Spleen (tissue), 11 donors: ENCODE data around the gene USP51. TPM values are rescaled to one million over a fixed set of nuclear protein-coding genes. Genes with fewer than 3 reads are reported as not detected.
"Not testable (repeated sequence)": the region's sequence is repeated elsewhere in the genome, so short reads cannot be mapped to it uniquely, and the experiment has no call there.

ENCODE experiments used
- DNase-seq: peaks from one replicate; pipeline ENCODE4 v3.0.0-alpha.2; 2020
- H3K27ac ChIP-seq, 8 donors: fragments of 200-600 bp; sonication (generic) in 7 of 8; 1 replicate in 4 of 8; 2 replicates in 4 of 8; pipeline versions ENCODE4 v1.5.0 to v1.8.0; 2016 to 2021; ENCODE audit warnings: inconsistent platforms in 4 of 8, mild to moderate bottlenecking in 4 of 8, moderate library complexity in 1 of 8
- H3K27me3 ChIP-seq, 7 donors: fragments of 200-600 bp; sonication (generic) in 6 of 7; replicated peaks in 1 of 7; 1 replicate in 4 of 7; 2 replicates in 3 of 7; pipeline versions ENCODE4 v1.5.0 to v1.8.0; 2016 to 2021; ENCODE audit warnings: inconsistent platforms in 3 of 7, mild to moderate bottlenecking in 1 of 7
- H3K36me3 ChIP-seq, 6 donors: fragments of 200-600 bp; sonication (generic) in 5 of 6; 1 replicate in 4 of 6; 2 replicates in 2 of 6; pipeline versions ENCODE4 v1.5.0 to v1.8.0; 2016 to 2021; ENCODE audit warnings: inconsistent platforms in 2 of 6
- H3K4me1 ChIP-seq, 6 donors: fragments of 200-600 bp; sonication (generic) in 5 of 6; 1 replicate in 3 of 6; 2 replicates in 3 of 6; pipeline versions ENCODE4 v1.5.0 to v1.8.0; 2016 to 2021; ENCODE audit warnings: inconsistent platforms in 3 of 6
- H3K4me3 ChIP-seq, 8 donors: fragments of 200-600 bp; sonication (generic) in 7 of 8; 1 replicate in 4 of 8; 2 replicates in 4 of 8; pipeline versions ENCODE4 v1.5.0 to v1.8.0; 2016 to 2021; ENCODE audit warnings: inconsistent platforms in 4 of 8, mild to moderate bottlenecking in 4 of 8, moderate library complexity in 2 of 8
- H3K9me3 ChIP-seq, 8 donors: fragments of 200-600 bp; sonication (generic) in 7 of 8; 1 replicate in 4 of 8; 2 replicates in 4 of 8; pipeline versions ENCODE4 v1.5.0 to v1.8.0; 2016 to 2021; ENCODE audit warnings: inconsistent platforms in 4 of 8
- POLR2A ChIP-seq, 3 donors: fragments of 450-650 bp; IDR thresholded peaks; one replicate each; pipeline ENCODE4 v1.5.1; 2017; ENCODE audit warnings: antibody characterized with exemption in 3 of 3, mild to moderate bottlenecking in 1 of 3
- POLR2AphosphoS5 ChIP-seq, 3 donors: sonication (generic); formaldehyde crosslinking; IDR thresholded peaks; one replicate each; pipeline ENCODE4 v1.5.1; 2017; ENCODE audit warnings: antibody characterized with exemption in 3 of 3
- WGBS, 5 donors: extraction: QIAGEN DNeasy Blood & Tissue Kit in 3 of 5; methylation state at CpG; one replicate each; pipeline versions ENCODE4 v1.1.5 to v1.1.7; 2013 to 2018; 5-methylcytosine and 5-hydroxymethylcytosine counted together
- intact Hi-C: fragments of 100-400 bp; cut with DNase I; formaldehyde crosslinking; loops from one replicate; pipeline ENCODE4 v1.15.0; 2023; ENCODE audit warnings: low total_unique reads
- polyA plus RNA-seq, 3 donors: library from polyadenylated mRNA; stranded (reverse); fragments of 200-250 nt; gene quantifications; one replicate each; pipeline ENCODE4 v1.2.1, GENCODE V29; 2013
- total RNA-seq, 7 donors: library from RNA; depleted of rRNA in 3 of 7; stranded (reverse); fragments of >200 nt in 3 of 7; fragmentation: NEBNext Ultra II Directional in 4 of 7; extraction: Animal tissue kit (Norgen Biotek cat#: 25700) in 4 of 7; gene quantifications; one replicate each; pipeline versions ENCODE4 v1.1.0 to v1.2.1, GENCODE V29; 2016 to 2021
- TF ChIP-seq, protein P1 (sequence below), 11 experiments: fragments of 200-600 bp in 7 of 11; fragments of 450-650 bp in 4 of 11; sonication (generic) in 4 of 11; IDR thresholded peaks in 8 of 11; conservative IDR thresholded peaks in 3 of 11; 1 replicate in 7 of 11; 2 replicates in 4 of 11; pipeline versions ENCODE4 v1.4.0 to v1.8.0; 2016 to 2021; ENCODE audit warnings: antibody characterized with exemption in 11 of 11, inconsistent platforms in 4 of 11, mild to moderate bottlenecking in 1 of 11
- donor health status: healthy with polysubstance abuse.
- donor health status: DM: no; HTN: no; CAD: no; lungs with moderate emphysema.
- donor health status: DM: no; HTN: no; CAD: no.
- donor health status: Bipolar disorder and iron deficiency.
- donor health status: healthy.
- donor health status: DM: no; HTN: no; CAD: no.
- donor health status: DM: yes; HTN: yes; CAD: no.

The USP51 gene
- total and polyA plus RNA-seq, 10 donors: 0.46 to 5.0 (median 2.4) TPM

GRCh38 chrX:55522596-55523276, 33.1 kb upstream of the USP51 start:
- no peaks in the 10 kb centered on the region for H3K36me3 ChIP-seq
- no peaks in the 10 kb centered on the region for H3K9me3 ChIP-seq
- no peaks in the 10 kb centered on the region for H3K27me3 ChIP-seq
- DNase-seq: peak; percentile 43
- intact Hi-C loops: no loop called here
- TF ChIP-seq POLR2A (IDR thresholded peaks at IDR 0.05) (no peak), POLR2AphosphoS5 (IDR thresholded peaks at IDR 0.05) (peak in 1 of 3 donors; percentile 35)
- TF ChIP-seq, protein P1, sequence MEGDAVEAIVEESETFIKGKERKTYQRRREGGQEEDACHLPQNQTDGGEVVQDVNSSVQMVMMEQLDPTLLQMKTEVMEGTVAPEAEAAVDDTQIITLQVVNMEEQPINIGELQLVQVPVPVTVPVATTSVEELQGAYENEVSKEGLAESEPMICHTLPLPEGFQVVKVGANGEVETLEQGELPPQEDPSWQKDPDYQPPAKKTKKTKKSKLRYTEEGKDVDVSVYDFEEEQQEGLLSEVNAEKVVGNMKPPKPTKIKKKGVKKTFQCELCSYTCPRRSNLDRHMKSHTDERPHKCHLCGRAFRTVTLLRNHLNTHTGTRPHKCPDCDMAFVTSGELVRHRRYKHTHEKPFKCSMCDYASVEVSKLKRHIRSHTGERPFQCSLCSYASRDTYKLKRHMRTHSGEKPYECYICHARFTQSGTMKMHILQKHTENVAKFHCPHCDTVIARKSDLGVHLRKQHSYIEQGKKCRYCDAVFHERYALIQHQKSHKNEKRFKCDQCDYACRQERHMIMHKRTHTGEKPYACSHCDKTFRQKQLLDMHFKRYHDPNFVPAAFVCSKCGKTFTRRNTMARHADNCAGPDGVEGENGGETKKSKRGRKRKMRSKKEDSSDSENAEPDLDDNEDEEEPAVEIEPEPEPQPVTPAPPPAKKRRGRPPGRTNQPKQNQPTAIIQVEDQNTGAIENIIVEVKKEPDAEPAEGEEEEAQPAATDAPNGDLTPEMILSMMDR (IDR thresholded peaks at IDR 0.05 in 8 of 11, conservative IDR thresholded peaks at IDR 0.05 in 3 of 11): no peak
- H3K4me1 ChIP-seq: no peaks in the 10 kb centered on the region
- H3K27ac ChIP-seq: no peak overlapping the region
- peak overlapping the region in 1 of 8 donors; percentile 28 for H3K4me3 ChIP-seq
- WGBS, 5 donors: 54 to 67% (median 56%) methylated on average over 16 to 17 of the region's 17 CpGs

- Histone ChIP-seq H3K36me3 (no peaks in the 10 kb centered on the region), H3K27ac (no peak overlapping the region), H3K4me3 (no peak overlapping the region), H3K4me1 (no peaks in the 10 kb centered on the region), H3K9me3 (no peaks in the 10 kb centered on the region), H3K27me3 (no peaks in the 10 kb centered on the region)
- DNase-seq: peak; percentile 62
- WGBS, 5 donors: 67 to 95% (median 93%) methylated on average over 1 to 3 of the region's 3 CpGs; no CpG with 5 or more reads in 1 of the 5 donors
- intact Hi-C loops: no loop called here
- TF ChIP-seq, protein P1 (IDR thresholded peaks at IDR 0.05 in 8 of 11, conservative IDR thresholded peaks at IDR 0.05 in 3 of 11): no peak
- TF ChIP-seq POLR2A (IDR thresholded peaks at IDR 0.05) (no peak), POLR2AphosphoS5 (IDR thresholded peaks at IDR 0.05) (no peak)
Observed at GRCh38 chrX:55521687-55522086, 32.0 kb upstream of the USP51 start.

- H3K36me3 ChIP-seq, H3K27ac ChIP-seq, H3K9me3 ChIP-seq, H3K27me3 ChIP-seq, H3K4me1 ChIP-seq, intact Hi-C loops, DNase-seq, H3K4me3 ChIP-seq: not testable (repeated sequence)
- WGBS, 5 donors: no CpG with 5 or more reads among the region's 10 CpGs
Observed at GRCh38 chrX:55516794-55517481, 27.3 kb upstream of the USP51 start.

GRCh38 chrX:55513045-55513737, 23.5 kb upstream of the USP51 start:
- WGBS, 5 donors: no CpG with 5 or more reads among the region's 6 CpGs
- H3K4me3 ChIP-seq, H3K27me3 ChIP-seq, H3K9me3 ChIP-seq, DNase-seq, H3K36me3 ChIP-seq, H3K4me1 ChIP-seq, intact Hi-C loops, H3K27ac ChIP-seq: not testable (repeated sequence)

DNA sequence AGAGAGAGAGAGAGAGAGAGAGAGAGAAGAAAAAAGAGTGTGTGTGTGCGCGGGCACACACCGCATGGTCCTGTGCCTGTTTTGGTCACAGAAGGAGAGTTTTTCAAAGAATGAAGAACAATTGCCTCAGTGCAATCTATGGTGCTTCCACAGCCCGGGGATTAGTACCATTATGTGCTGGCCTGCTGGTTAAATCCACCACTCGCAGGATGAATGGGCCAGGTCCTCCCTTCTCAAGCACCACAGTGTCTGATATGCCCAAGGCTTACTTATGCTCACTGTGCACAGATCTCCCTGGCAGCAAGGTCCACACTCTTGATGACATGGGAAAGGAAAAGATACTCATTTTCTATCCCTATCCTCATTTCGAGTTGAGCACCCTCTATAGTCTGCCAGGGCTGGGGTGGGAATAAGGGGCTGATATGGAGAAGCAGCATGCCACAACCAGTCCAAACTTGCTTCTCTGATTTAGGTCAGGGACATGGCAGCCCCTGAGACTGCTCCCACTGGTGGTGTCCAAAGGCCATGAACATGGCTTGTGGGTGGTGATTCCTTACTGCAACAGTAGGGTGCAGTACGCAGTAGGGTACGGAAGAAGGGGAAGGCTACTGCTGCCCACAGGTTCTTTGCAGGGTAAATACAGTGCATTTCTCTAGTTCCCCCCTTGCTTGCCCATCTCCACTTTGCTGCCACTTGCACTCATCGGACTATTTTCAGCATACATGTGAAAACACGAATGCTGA, 18.9 kb upstream of the USP51 start:
- H3K36me3 ChIP-seq, H3K9me3 ChIP-seq, intact Hi-C loops, H3K27ac ChIP-seq, H3K27me3 ChIP-seq, H3K4me3 ChIP-seq, DNase-seq, H3K4me1 ChIP-seq: not testable (repeated sequence)
- WGBS, 5 donors: no CpG with 5 or more reads among the region's 10 CpGs

GRCh38 chrX:55507699-55508098, 18.1 kb upstream of the USP51 start:
- intact Hi-C loops: not testable (repeated sequence)
- WGBS, 5 donors: no CpG with 5 or more reads among the region's 5 CpGs

GRCh38 chrX:55507010-55507409, 17.4 kb upstream of the USP51 start:
- intact Hi-C loops, DNase-seq, H3K27ac ChIP-seq, H3K36me3 ChIP-seq, H3K4me1 ChIP-seq, H3K9me3 ChIP-seq, H3K4me3 ChIP-seq, H3K27me3 ChIP-seq: not testable (repeated sequence)
- WGBS, 5 donors: no CpG with 5 or more reads among the region's 5 CpGs

More at GRCh38 chrX:55507699-55508098, 18.1 kb upstream of the USP51 start:
- H3K9me3 ChIP-seq, H3K4me3 ChIP-seq, H3K36me3 ChIP-seq, H3K4me1 ChIP-seq, H3K27ac ChIP-seq, DNase-seq, H3K27me3 ChIP-seq: not testable (repeated sequence)
